Calu3 (cell line): ENCODE measurements around the gene MISP. TPM values are rescaled to one million over a fixed set of nuclear protein-coding genes. Genes with fewer than 3 reads are reported as not detected.
A peak's percentile ranks its signal among the peaks of the same experiment; 100 is the strongest.

ENCODE experiments used
- BruUV-seq: library from RNA; stranded (reverse); fragments of 400-500 nt; replicated peaks from 2 replicates; lab custom pipeline; 2021; lab: Mats Ljungman, UMichigan
- CTCF ChIA-PET: fragments of 300-600 bp; sonication (Branson Sonifier 250); formaldehyde crosslinking; loops from one replicate; lab custom pipeline; 2022; ENCODE audit warnings: antibody characterized with exemption; lab: Charles Lee
- DNase-seq: peaks from one replicate; pipeline ENCODE4 v3.0.0; 2022
- H3K27ac Mint-ChIP-seq: one replicate; pipeline ENCODE4 v1.8.0; 2022; ENCODE audit warnings: mixed read lengths; ENCODE audit not compliant: unreplicated experiment
- H3K27me3 Mint-ChIP-seq: one replicate; pipeline ENCODE4 v1.8.0; 2022; ENCODE audit warnings: mixed read lengths; ENCODE audit not compliant: unreplicated experiment
- H3K36me3 Mint-ChIP-seq: one replicate; pipeline ENCODE4 v1.8.0; 2022; ENCODE audit warnings: mild to moderate bottlenecking, moderate library complexity, mixed read lengths; ENCODE audit not compliant: insufficient read depth, unreplicated experiment
- H3K4me1 Mint-ChIP-seq: one replicate; pipeline ENCODE4 v1.8.0; 2022; ENCODE audit warnings: mild to moderate bottlenecking, low read depth, mixed read lengths; ENCODE audit not compliant: unreplicated experiment
- H3K4me3 Mint-ChIP-seq: one replicate; pipeline ENCODE4 v1.8.0; 2022; ENCODE audit warnings: mild to moderate bottlenecking, low read depth, moderate library complexity, mixed read lengths; ENCODE audit not compliant: unreplicated experiment
- H3K9me3 Mint-ChIP-seq: one replicate; pipeline ENCODE4 v1.8.0; 2022; ENCODE audit warnings: low read depth, mixed read lengths; ENCODE audit not compliant: unreplicated experiment
- CTCF ChIP-seq: fragments of 200-600 bp; IDR thresholded peaks from one replicate; pipeline ENCODE4 v1.8.0; 2022; ENCODE audit warnings: antibody characterized with exemption; ENCODE audit not compliant: unreplicated experiment
- intact Hi-C: fragments of 100-400 bp; cut with micrococcal nuclease; formaldehyde crosslinking; loops from one replicate; pipeline ENCODE4 v1.10.0; 2022; ENCODE audit not compliant: unreplicated experiment
- total RNA-seq: library from RNA; stranded (reverse); gene quantifications from 2 replicates; pipeline ENCODE4 v1.2.3, GENCODE V29; 2022

Gene MISP
- total RNA-seq, 1 experiment from 2014 or later, result 73.9 TPM

- Mint-ChIP-seq H3K4me3 (peak overlapping the region; percentile 54), H3K27me3 (no peaks in the 10 kb centered on the region), H3K4me1 (peaks cover 9% of the 10 kb centered on the region), H3K9me3 (no peaks in the 10 kb centered on the region), H3K36me3 (peaks cover 6% of the 10 kb centered on the region), H3K27ac (no peak overlapping the region)
- TF ChIP-seq CTCF, result no peak
- CTCF ChIA-PET, result interaction anchor here (1.3 kb wide), 1 partner anchor 16 kb away, joined by 3 read pairs; no protein-coding TSS in a partner anchor
- no TSS peak for BruUV-seq
- intact Hi-C loops, result no loop called here
- DNase-seq, result no peak
Observed at GRCh38 chr19:782878-783668, 32.2 kb downstream of the MISP start.

GRCh38 chr19:784541-784940 lies 33.6 kb downstream of the MISP start:
- H3K9me3 Mint-ChIP-seq, result no peaks in the 10 kb centered on the region
- no TSS peak for BruUV-seq
- DNase-seq, result no peak
- peaks cover 9% of the 10 kb centered on the region for H3K4me1 Mint-ChIP-seq
- intact Hi-C loops, result no loop called here
- CTCF ChIA-PET, result no interaction called here
- H3K27ac Mint-ChIP-seq, result no peak overlapping the region
- TF ChIP-seq CTCF, result no peak
- peaks cover under 1% of the 10 kb centered on the region for H3K36me3 Mint-ChIP-seq
- H3K27me3 Mint-ChIP-seq, result no peaks in the 10 kb centered on the region
- no peak overlapping the region for H3K4me3 Mint-ChIP-seq

GRCh38 chr19:787536-787935 lies 36.6 kb downstream of the MISP start:
- H3K27me3 Mint-ChIP-seq, result no peaks in the 10 kb centered on the region
- CTCF ChIA-PET, result no interaction called here
- no peaks in the 10 kb centered on the region for H3K9me3 Mint-ChIP-seq
- DNase-seq, result no peak
- intact Hi-C loops, result no loop called here
- peaks cover 8% of the 10 kb centered on the region for H3K4me1 Mint-ChIP-seq
- no peak for TF ChIP-seq CTCF
- no peak overlapping the region for H3K27ac Mint-ChIP-seq
- no peaks in the 10 kb centered on the region for H3K36me3 Mint-ChIP-seq
- no peak overlapping the region for H3K4me3 Mint-ChIP-seq
- BruUV-seq, result no TSS peak

- no peak for TF ChIP-seq CTCF
- Mint-ChIP-seq H3K9me3 (no peaks in the 10 kb centered on the region), H3K4me1 (no peaks in the 10 kb centered on the region), H3K36me3 (no peaks in the 10 kb centered on the region), H3K4me3 (no peak overlapping the region), H3K27me3 (no peaks in the 10 kb centered on the region), H3K27ac (no peak overlapping the region)
- CTCF ChIA-PET, result no interaction called here
- intact Hi-C loops, result no loop called here
- BruUV-seq, result no TSS peak
- no peak for DNase-seq
Observed at GRCh38 chr19:788686-788982, 37.7 kb downstream of the MISP start.
